ENCODE data around the gene HSF2. TPM values are rescaled to one million over a fixed set of nuclear protein-coding genes. Genes with fewer than 3 reads are reported as not detected.

The HSF2 gene, protein sequence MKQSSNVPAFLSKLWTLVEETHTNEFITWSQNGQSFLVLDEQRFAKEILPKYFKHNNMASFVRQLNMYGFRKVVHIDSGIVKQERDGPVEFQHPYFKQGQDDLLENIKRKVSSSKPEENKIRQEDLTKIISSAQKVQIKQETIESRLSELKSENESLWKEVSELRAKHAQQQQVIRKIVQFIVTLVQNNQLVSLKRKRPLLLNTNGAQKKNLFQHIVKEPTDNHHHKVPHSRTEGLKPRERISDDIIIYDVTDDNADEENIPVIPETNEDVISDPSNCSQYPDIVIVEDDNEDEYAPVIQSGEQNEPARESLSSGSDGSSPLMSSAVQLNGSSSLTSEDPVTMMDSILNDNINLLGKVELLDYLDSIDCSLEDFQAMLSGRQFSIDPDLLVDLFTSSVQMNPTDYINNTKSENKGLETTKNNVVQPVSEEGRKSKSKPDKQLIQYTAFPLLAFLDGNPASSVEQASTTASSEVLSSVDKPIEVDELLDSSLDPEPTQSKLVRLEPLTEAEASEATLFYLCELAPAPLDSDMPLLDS
- total RNA-seq (2021; ENCODE audit: unreplicated experiment) (19.8 TPM), Bru-seq, nascent RNA (percentile 87 among the genes with signal in this experiment), BruChase-seq, experiment 1, labeled RNA remaining after a 6-hour chase (percentile 65 among the genes with signal in this experiment), BruChase-seq, experiment 2, labeled RNA remaining after a 2-hour chase (percentile 78 among the genes with signal in this experiment)
- 19.1 and 20.9 TPM in 2 replicates for polyA plus RNA-seq (2012)
- long read RNA-seq, transcript HSF2-201 (13 exons, 2,549 nt): minor isoform, 16 of 73 reads
- long read RNA-seq, transcript HSF2-202 (12 exons, 2,643 nt): major isoform, 43 of 73 reads
- long read RNA-seq, partial matches to known transcripts: 2 of 73 reads
- long read RNA-seq, other reads (novel, unspliced or antisense): 12 of 73 reads

DNA sequence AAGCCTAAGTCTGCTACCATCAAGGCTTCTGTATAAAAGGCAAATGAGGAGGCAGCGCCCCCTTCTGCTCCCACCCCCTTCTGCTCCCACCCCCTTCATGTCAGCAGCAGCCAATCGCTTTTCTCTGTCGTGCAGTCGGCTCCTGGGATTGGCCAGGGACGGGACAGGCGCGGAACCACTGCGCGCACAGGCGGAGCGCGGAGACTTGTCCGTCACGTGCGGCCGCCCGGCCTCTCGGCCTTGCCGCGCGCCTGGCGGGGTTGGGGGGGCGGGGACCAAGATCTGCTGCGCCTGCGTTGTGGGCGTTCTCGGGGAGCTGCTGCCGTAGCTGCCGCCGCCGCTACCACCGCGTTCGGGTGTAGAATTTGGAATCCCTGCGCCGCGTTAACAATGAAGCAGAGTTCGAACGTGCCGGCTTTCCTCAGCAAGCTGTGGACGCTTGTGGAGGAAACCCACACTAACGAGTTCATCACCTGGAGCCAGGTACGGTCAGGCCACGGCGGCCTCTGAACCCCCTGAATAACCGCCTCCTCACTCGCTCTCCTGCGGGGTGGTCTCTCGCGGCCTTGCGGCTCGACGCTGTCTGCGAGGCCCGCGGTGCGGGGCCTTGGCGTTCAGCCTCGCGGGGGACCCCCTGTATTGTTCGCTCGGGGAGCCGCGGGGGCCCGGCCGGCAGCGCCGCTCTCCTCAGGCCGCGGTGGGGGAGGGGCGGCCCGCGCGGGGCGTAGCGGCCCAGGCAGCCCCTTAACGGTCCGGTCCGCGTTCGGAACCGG, at the start of gene HSF2:
Gene HSF2 (plus strand): TSS at position 305 of the 773 bp plus-strand sequence. CDS start 86 bp downstream, at position 391.
- Histone ChIP-seq H3K4me2 (ENCODE audit: low read length) (peak within 1 kb of the TSS; percentile 70), H3K27me3 (ENCODE audit: insufficient read depth, low read length) (no peaks in the 10 kb centered on the region), H3K27ac (ENCODE audit: low read depth, low read length) (peak within 1 kb of the TSS; percentile 68), H3K9me3 (ENCODE audit: control insufficient read depth in 1 of 2, insufficient read depth in 1 of 2, low read depth in 1 of 2, low read length in 2 of 2) (no peaks in the 10 kb centered on the region), H3K9ac (ENCODE audit: low read length) (peak within 1 kb of the TSS; percentile 91), H3K9me2 (ENCODE audit: insufficient read depth) (no peaks in the 10 kb centered on the region), H3K79me2 (ENCODE audit: insufficient read depth, low read length) (peaks cover 50% of the 10 kb centered on the region), H2AFZ (ENCODE audit: low read depth, low read length, poor library complexity, severe bottlenecking) (peak within 1 kb of the TSS; percentile 29), H3K4me1 (ENCODE audit: control insufficient read depth in 1 of 2, insufficient read depth in 2 of 2, low read length in 2 of 2) (peaks cover 4 to 18% of the 10 kb centered on the region in 2 experiments; a peak in 2 of 4 replicates), H3K4me3 (replicated peaks in 1 of 2; ENCODE audit: low read depth in 1 of 2, low read length in 2 of 2) (peak within 1 kb of the TSS; percentile 86 to 88), H3K36me3 (ENCODE audit: control insufficient read depth in 1 of 2, insufficient read depth in 2 of 2, low read length in 2 of 2) (no peaks in the 10 kb centered on the region), H4K20me1 (ENCODE audit: insufficient read depth) (peaks cover 6% of the 10 kb centered on the region; the same call in 1 of the 2 replicates)
- intact Hi-C loops (cut with micrococcal nuclease): no loop called here
- ATAC-seq (peak; percentile 100), DNase-seq (ENCODE audit: low read depth, low spot score) (peak; percentile 95)
- no TSS peak for BruUV-seq (replicated peaks)
- POLR2A ChIA-PET: interaction anchor here (0.7 to 0.8 kb wide), 2 partner anchors 10 to 342 kb away, joined by 4 to 8 read pairs; no protein-coding TSS in a partner anchor
- TF ChIP-seq ZFX (IDR thresholded peaks at IDR 0.05) (peak; percentile 90), POLR2AphosphoS5 (IDR thresholded peaks at IDR 0.05; ENCODE audit: low read depth, low read length) (peak; percentile 78), YY1 (IDR thresholded peaks at IDR 0.05; ENCODE audit: extremely low read depth, insufficient replicate concordance, low read depth, low read length) (peak; percentile 10), EZH2phosphoT487 (IDR thresholded peaks at IDR 0.05; ENCODE audit: borderline replicate concordance) (no peak), SP1 (IDR thresholded peaks at IDR 0.05; ENCODE audit: low read depth) (peak; percentile 93), CBX3 (IDR thresholded peaks at IDR 0.05; ENCODE audit: low read depth) (peak; percentile 84), CEBPB (IDR thresholded peaks at IDR 0.05; ENCODE audit: low read depth) (no peak), ZNF274 (IDR thresholded peaks at IDR 0.05; ENCODE audit: low read depth, low read length) (no peak), TCF7L2 (IDR thresholded peaks at IDR 0.05; ENCODE audit: borderline replicate concordance, extremely low read depth, insufficient read depth, insufficient read length) (peak; percentile 25)
- TF ChIP-seq, protein P1, sequence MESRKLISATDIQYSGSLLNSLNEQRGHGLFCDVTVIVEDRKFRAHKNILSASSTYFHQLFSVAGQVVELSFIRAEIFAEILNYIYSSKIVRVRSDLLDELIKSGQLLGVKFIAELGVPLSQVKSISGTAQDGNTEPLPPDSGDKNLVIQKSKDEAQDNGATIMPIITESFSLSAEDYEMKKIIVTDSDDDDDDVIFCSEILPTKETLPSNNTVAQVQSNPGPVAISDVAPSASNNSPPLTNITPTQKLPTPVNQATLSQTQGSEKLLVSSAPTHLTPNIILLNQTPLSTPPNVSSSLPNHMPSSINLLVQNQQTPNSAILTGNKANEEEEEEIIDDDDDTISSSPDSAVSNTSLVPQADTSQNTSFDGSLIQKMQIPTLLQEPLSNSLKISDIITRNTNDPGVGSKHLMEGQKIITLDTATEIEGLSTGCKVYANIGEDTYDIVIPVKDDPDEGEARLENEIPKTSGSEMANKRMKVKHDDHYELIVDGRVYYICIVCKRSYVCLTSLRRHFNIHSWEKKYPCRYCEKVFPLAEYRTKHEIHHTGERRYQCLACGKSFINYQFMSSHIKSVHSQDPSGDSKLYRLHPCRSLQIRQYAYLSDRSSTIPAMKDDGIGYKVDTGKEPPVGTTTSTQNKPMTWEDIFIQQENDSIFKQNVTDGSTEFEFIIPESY (IDR thresholded peaks at IDR 0.05; ENCODE audit: extremely low read depth, insufficient replicate concordance, low read length): no peak
- TF ChIP-seq, protein P2, sequence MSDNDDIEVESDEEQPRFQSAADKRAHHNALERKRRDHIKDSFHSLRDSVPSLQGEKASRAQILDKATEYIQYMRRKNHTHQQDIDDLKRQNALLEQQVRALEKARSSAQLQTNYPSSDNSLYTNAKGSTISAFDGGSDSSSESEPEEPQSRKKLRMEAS (IDR thresholded peaks at IDR 0.05): peak; percentile 92
- RAD21 ChIA-PET (ENCODE audit: low non-redundant PET in 1 of 2, low total read pairs in 2 of 2, uncharacterized antibody in 2 of 2, unreplicated experiment in 2 of 2): interaction anchor here (0.6 to 0.8 kb wide), 5 partner anchors 10 to 1625 kb away, joined by 3 to 6 read pairs (median 5); partner anchors contain the start of gene SERINC1 (in 1 of the 2)
- CTCF ChIA-PET: interaction anchor here (0.6 to 1.3 kb wide), 2 partner anchors 14 to 103 kb away, joined by 3 read pairs; no protein-coding TSS in a partner anchor

All from HCT116 (cell line).